Cardiac muscle cell (in vitro differentiated cells and primary cell): ENCODE results near the gene ALAS1. TPM values are rescaled to one million over a fixed set of nuclear protein-coding genes. Genes with fewer than 3 reads are reported as not detected.

Experiments
- DNase-seq, 2 donors: peaks; one replicate each; pipeline versions ENCODE4 v3.0.0 to v3.0.0-alpha.2; 2010 to 2017; ENCODE audit warnings: low read depth in 1 of 2, low spot score in 1 of 2
- H3K27ac ChIP-seq: fragments of 200-600 bp; sonication (generic); 2 replicates; pipeline ENCODE4 v1.5.1; 2016
- H3K27me3 ChIP-seq: fragments of 200-600 bp; sonication (generic); 2 replicates; pipeline ENCODE4 v1.6.0; 2016; ENCODE audit warnings: control low read depth
- H3K36me3 ChIP-seq: fragments of 200-600 bp; sonication (generic); 2 replicates; pipeline ENCODE4 v1.5.1; 2016; ENCODE audit warnings: control low read depth
- H3K4me1 ChIP-seq: fragments of 200-600 bp; sonication (generic); 2 replicates; pipeline ENCODE4 v1.8.1; 2017; ENCODE audit warnings: low read depth, mild to moderate bottlenecking, mixed run types
- H3K4me3 ChIP-seq: fragments of 200-600 bp; sonication (generic); 2 replicates; pipeline ENCODE4 v1.5.1; 2016; ENCODE audit warnings: mild to moderate bottlenecking
- H3K9me3 ChIP-seq: fragments of 200-600 bp; sonication (generic); 2 replicates; pipeline ENCODE4 v1.5.1; 2017; ENCODE audit warnings: low read depth, mild to moderate bottlenecking, control low read depth
- polyA plus RNA-seq: library from polyadenylated mRNA; unstranded; fragments of >200 nt; fragmentation: Nextera tagmentation; extraction: Ambion mirVana; gene quantifications from 2 replicates; pipeline ENCODE4 v1.2.1, GENCODE V29; 2016
- total RNA-seq: library from RNA; depleted of rRNA; stranded (reverse); fragments of >200 nt; gene quantifications from 2 replicates; pipeline ENCODE4 v1.2.3, GENCODE V29; 2016
- TF ChIP-seq, protein P1 (sequence below): IDR thresholded peaks from 2 replicates; pipeline ENCODE4 v1.5.1; 2012; ENCODE audit warnings: low read depth, mild to moderate bottlenecking, low read length

Gene ALAS1
- total and polyA plus RNA-seq, 2 experiments from 2014 or later, result 68.7 to 76.5 TPM

DNA sequence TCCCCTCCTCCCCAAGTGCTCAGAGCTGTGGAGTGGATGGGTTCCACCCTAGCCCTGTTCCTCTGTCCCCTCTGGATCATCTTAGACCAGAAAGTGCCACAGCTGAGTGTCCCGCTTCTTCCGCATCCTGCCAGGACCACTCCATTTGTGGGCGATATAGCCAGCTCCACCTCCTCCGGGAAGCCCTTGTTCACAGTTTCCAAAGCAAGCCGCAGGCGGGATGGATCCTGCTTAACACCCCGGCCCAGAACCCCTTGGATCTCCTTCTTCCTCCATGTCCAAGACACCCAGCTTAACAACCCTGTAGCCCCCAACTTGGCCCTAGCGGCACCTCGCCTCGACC is 490 bp upstream of the ALAS1 start:
- no peak overlapping the region for H3K27ac ChIP-seq
- peaks cover 6% of the 10 kb centered on the region for H3K4me1 ChIP-seq
- H3K9me3 ChIP-seq, result no peaks in the 10 kb centered on the region
- no peak for DNase-seq
- peaks cover 26% of the 10 kb centered on the region for H3K36me3 ChIP-seq
- TF ChIP-seq, protein P1, sequence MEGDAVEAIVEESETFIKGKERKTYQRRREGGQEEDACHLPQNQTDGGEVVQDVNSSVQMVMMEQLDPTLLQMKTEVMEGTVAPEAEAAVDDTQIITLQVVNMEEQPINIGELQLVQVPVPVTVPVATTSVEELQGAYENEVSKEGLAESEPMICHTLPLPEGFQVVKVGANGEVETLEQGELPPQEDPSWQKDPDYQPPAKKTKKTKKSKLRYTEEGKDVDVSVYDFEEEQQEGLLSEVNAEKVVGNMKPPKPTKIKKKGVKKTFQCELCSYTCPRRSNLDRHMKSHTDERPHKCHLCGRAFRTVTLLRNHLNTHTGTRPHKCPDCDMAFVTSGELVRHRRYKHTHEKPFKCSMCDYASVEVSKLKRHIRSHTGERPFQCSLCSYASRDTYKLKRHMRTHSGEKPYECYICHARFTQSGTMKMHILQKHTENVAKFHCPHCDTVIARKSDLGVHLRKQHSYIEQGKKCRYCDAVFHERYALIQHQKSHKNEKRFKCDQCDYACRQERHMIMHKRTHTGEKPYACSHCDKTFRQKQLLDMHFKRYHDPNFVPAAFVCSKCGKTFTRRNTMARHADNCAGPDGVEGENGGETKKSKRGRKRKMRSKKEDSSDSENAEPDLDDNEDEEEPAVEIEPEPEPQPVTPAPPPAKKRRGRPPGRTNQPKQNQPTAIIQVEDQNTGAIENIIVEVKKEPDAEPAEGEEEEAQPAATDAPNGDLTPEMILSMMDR, result no peak
- no peaks in the 10 kb centered on the region for H3K27me3 ChIP-seq
- peak overlapping the region; percentile 85 for H3K4me3 ChIP-seq

DNA sequence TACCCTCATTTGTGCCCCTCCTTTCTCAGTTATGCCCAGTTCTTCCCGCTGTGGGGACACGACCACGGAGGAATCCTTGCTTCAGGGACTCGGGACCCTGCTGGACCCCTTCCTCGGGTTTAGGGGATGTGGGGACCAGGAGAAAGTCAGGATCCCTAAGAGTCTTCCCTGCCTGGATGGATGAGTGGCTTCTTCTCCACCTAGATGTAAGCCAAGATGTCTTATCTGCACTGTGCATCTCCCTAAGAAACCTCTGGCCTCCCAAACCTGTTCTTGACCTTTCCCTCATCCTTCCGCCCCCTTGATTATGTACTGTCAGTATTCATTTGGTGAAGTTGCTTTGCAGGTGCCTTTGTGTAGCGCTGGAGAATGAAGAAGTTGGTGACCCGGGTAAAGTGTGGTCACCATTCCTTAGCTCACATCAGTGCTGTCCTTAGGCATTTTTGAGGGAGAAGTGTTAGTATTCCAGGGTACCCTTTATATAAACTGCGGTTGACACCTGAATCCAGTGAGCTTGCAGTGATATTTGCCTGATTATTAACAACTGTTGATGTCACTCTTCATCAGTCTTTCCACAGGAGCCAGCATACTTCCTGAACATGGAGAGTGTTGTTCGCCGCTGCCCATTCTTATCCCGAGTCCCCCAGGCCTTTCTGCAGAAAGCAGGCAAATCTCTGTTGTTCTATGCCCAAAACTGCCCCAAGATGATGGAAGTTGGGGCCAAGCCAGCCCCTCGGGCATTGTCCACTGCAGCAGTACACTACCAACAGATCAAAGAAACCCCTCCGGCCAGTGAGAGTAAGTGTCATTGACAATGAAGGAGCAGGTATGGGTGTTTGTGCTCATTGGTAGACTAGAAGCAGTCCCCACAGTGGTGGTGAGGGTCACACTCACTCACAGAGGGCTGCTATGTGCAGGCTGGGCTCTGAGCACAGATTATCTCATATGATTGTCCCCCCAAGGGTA is 966 bp downstream of the ALAS1 start:
- Histone ChIP-seq H3K27ac (no peak overlapping the region), H3K4me3 (peak overlapping the region; percentile 85), H3K9me3 (no peaks in the 10 kb centered on the region), H3K4me1 (peaks cover 6% of the 10 kb centered on the region), H3K27me3 (no peaks in the 10 kb centered on the region), H3K36me3 (peaks cover 41% of the 10 kb centered on the region)
- no peak for DNase-seq
- TF ChIP-seq, protein P1, result no peak

DNA sequence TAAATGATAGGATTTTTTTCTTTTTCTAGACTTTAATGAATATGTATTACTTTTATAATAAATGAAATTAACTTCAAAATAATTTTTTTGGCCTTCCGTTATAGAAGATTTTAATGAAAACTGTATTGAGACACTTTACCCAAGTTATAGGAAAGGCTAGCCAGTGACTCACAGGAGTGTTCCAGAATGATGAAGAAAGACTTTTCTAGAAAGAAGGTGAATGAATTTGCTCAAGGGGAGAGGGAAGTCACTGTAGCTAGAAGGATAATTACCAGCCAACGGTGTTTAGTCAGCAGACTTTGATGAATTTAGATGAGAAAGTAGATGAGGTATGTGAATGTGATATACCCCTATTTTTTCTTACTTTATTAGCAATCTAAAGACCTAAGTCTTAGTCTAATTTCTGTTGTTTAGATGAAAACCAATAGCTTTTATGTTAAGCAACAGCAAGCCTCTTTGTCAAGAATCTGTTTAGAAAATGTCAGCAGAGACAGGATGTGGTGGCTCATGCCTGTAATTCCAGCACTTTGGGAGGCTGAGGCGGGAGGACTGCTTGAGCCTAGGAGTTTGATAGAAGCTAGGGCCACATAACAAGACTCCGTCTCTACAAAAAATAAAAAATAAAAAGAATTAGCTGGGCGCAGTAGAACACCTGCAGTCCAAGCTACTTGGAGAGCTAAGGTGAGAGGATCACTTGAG is 3.2 kb downstream of the ALAS1 start:
- Histone ChIP-seq H3K36me3 (peaks cover 63% of the 10 kb centered on the region), H3K27ac (no peak overlapping the region)
- TF ChIP-seq, protein P1, result no peak

DNA sequence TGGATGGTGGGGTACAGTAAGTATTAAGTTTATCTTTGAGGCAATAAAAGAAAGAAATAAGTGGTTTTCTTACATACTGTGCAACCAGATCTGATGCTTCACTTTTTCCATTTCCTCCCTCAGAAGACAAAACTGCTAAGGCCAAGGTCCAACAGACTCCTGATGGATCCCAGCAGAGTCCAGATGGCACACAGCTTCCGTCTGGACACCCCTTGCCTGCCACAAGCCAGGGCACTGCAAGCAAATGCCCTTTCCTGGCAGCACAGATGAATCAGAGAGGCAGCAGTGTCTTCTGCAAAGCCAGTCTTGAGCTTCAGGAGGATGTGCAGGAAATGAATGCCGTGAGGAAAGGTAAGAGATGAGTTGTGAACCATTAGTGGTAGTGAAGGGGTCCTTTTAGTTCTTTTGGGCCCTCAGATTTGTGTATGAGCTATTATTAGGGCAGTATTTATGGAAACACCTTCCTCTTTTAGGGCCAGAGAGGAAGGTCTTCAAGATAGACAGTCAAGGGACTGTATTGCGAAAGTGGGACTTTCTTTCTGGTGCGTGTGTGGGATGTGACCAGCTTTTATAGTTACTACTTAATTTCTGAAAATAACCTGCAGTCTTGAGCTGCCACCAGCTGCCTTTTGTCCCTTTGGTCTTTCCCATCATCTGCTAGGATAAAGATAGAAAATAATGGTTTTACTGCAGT is 4.6 kb downstream of the ALAS1 start:
- no peak overlapping the region for H3K27ac ChIP-seq
- peaks cover 2% of the 10 kb centered on the region for H3K4me1 ChIP-seq
- peaks cover 73% of the 10 kb centered on the region for H3K36me3 ChIP-seq
- DNase-seq, result no peak
- H3K9me3 ChIP-seq, result no peaks in the 10 kb centered on the region
- H3K27me3 ChIP-seq, result no peaks in the 10 kb centered on the region
- TF ChIP-seq, protein P1, result no peak
- H3K4me3 ChIP-seq, result no peak overlapping the region

More for the DNA sequence above, 3.2 kb downstream of the ALAS1 start:
- DNase-seq, result no peak
- Histone ChIP-seq H3K4me3 (no peak overlapping the region), H3K9me3 (no peaks in the 10 kb centered on the region), H3K27me3 (no peaks in the 10 kb centered on the region), H3K4me1 (peaks cover 6% of the 10 kb centered on the region)

DNA sequence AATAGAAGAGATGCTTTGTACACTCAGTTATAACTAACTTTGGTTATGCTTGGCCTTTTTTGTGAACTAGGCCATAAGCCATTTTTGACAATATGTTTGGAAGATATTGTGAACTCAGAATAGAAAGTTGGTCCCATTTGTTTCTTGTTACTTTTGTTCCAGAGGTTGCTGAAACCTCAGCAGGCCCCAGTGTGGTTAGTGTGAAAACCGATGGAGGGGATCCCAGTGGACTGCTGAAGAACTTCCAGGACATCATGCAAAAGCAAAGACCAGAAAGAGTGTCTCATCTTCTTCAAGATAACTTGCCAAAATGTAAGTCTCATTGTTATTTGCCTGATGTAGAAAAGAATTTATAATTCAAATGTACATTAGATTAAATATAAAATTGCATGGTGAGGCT is 5.7 kb downstream of the ALAS1 start:
- no peak for DNase-seq
- Histone ChIP-seq H3K27me3 (no peaks in the 10 kb centered on the region), H3K4me3 (no peak overlapping the region), H3K9me3 (no peaks in the 10 kb centered on the region), H3K4me1 (no peaks in the 10 kb centered on the region), H3K27ac (no peak overlapping the region), H3K36me3 (peaks cover 85% of the 10 kb centered on the region)
- TF ChIP-seq, protein P1, result no peak
